HG03139 (cell line): Measurements from ENCODE around the gene FRMD1.

Experiments
- ATAC-seq: cut with Tn5 transposase; IDR thresholded peaks from one replicate; pipeline ENCODE4 v1.9.1; 2021; ENCODE audit not compliant: unreplicated experiment

Gene FRMD1

DNA sequence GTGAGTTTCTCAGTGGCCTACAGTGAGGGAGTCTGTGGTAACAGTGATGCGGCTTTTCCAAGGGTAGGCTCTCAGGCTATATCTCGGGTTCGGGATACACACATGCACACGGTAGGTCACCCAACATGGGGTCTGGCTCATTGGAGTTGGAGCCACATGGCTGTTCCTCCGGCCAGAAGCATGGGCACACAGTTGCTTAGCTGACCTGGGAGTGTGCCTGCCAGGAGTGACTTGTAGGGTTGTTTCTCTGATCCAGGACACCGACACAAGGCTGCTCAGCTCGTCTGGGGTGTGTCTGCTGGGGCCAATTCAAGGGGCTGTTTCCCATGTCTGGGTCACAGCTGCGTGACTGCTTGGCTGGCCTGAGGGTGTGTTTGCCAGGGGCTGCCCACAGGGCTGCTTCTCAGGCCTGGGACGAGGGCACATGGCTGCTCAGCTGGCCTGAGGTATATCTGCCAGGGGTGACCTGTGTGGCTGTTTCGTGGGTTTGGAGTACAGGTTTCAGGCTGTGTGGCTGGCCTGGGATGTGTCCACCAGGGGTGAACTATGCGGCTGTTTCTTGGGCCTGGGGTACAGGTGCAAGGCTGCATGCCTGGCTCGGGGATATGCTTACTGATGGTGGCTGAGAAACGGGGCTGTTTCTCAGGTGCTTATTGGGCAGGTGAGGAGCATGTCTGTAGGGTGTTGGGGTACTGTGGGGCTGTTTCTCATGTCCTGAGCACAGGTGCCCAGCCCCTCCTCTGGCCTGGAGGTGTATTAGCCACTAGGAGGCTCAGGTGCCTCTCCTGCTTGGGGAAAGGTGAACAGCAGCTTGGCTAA, 66.4 kb downstream of the FRMD1 start:
- ATAC-seq, result no peak

DNA sequence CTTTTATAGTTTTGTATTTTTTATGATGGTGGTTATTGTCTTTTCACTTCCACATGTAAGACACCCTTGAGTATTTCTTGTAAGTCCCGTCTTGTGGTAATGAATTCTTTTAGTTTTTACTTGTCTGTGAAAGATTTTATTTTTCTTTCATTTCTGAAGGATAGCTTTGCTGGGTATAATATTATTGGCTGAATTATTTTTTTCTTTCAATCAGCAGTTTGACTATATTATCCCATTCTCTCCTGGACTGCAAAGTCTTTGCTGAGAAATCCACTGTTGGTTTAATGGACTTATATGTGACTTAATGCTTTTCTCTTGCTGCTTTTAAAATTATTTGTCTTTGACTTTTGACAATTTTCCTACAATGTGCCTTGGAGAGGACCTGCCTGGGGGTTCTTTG, 67.7 kb downstream of the FRMD1 start:
- ATAC-seq, result no peak

DNA sequence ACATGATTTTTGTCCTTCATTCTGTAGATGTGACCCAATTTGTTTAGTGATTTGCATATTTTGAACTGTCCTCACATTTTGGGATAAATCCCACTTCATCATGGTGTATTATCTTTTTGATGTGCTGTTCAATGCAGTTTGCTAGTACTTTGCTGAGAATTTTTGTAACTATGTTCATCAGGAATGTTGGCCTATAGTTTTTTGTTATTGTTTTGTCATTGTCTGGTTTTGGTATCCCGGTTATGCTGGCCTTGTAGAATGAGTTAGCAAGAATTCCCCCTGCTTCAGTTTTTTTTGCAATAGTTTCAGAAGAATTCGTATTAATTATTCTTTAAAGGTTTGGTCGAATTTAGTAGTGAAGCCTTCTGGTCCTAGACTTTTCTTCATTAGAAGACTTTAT, 69.7 kb downstream of the FRMD1 start:
- no peak for ATAC-seq

DNA sequence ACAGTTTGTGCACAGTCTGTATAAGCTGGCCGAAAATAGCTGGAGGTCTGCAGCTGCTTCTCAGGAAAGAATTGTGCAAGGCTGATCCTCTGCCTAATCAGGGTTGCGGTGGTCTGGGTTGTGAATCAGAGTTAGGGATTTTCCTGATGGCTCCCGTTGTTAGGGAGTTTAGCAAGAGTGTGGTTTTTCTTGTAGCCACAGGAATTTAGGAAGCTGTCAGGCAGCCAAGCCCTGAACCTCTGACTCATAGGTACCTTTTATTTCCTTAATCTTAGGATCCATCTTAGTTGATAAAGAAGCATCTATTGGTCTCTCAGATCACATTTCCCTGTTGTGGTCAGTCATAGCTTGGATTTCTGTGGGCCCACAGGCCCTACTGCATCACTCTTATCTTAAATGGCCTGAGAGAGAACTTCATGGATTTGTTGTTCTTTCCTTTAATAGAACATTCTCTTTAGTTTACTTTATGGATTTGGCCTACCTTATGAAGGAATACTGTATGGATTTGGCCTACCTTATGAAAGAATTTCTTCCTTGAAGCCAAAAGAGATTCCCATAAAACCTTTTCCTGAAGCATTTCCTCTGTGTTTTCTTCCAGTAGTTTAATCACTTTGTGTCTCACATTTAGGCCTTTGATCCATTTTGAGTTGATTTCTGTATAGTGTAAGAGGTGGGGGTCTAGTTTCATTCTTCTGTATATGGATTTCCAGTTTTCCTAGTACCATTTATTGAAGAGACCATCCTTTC, 71.2 kb downstream of the FRMD1 start:
- ATAC-seq, result no peak

DNA sequence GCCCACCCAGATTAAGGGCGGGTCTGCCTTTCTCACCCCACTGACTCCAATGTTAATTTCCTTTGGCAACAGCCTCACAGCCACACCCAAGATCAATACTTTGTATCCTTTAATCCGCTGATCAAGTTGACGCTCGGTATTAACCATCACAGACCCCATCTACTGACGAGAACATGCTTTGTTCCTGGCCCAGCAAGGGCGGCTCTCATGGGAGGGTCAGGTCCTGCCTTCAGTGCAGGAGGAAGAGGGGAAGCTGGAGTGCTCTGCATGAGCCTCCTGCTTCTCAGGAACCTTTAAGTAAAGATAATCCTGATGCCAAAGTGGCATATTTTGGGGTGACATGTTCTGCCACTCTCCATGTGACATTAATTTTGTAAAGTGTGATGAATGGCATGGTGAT, 73.2 kb downstream of the FRMD1 start:
- no peak for ATAC-seq

DNA sequence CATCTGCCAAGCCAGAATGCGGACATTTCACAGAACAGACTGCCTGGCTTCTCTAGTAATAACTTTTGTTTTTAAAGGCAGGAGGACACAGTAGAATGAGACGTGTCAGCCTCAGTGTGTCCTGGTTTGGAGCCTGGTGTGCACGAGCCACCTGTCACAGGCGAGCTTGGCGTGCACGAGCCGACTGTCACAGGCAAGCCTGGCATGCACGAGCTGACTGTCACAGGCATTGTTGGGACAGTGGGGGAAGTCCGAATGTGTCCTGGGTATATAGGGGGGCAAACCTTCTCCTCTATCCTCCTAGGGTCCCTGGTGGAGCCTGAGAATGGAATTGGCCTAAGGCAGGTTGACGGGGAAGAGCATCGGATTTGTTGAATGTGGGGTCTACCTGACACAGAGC, 74.1 kb downstream of the FRMD1 start:
- ATAC-seq, result no peak

DNA sequence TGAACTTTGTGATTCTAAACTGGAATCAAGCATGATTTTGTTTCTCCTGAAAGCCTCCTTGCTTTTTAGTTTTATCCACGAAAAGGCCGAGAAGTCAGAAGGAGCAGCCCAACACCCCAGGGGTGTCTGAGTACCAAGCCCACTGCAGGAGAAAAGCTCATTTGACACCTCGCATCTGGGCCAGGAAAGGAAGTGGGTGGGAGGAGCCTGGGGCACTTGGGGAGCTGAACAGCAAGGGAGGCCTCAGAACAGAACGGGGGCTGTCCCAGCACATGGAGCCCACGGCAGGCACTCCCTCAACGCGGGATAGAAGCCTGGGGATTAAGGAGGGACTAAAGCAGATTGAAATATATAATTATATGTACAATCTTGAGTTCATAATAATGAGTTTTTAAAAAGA, 75.0 kb downstream of the FRMD1 start:
- ATAC-seq, result no peak
